ENCODE measurements around the gene AARS2.

The AARS2 gene

DNA sequence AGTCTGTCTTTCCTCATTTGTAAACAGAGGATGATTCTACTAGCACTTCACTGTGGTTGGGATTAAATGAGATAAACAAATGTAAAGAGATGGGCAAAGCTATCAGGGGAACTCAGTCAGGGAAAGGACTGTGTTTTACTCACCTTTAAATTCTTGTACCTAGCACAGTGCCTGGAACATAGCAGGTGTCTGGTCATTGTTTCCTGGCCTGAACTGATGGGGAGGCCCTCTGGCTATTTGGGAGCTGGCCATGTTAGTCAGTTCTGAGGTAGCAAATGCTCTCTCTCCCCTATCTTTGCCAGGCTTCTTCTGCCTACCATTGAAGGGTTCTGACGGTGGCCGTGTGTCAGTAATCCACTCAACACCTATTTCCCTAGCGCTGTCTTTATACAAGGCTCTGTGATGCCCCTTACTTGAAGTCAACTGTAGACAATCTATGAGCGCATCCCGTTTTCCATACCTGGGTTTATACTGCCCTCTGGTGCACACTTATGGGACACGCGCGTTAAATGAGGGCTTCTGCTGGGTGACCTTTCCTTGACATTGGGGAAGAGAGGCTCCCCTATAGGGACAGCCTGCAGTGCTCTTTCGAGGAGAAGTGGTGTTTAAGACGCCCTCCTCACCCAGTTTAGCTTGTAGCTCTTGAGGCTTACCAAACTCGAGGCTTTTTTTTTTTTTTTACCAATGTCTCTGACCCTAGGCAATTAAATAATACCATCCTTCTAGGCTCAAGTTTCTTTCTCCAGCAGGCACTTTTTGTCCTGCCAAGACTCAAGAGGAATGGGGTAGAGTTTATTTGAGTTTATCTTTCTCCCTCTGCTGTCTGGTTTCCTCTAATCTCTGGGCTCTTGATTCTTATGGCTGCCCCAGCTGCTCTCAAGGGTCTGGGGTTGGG is 25.3 kb upstream of the AARS2 start:
- H3K23ac ChIP-seq (ENCODE audit: low read depth, low read length, poor library complexity) = no peak overlapping the region
- no peak overlapping the region for H2BK5ac ChIP-seq (ENCODE audit: low read length)
- no peak overlapping the region for H3K4me3 ChIP-seq (ENCODE audit: low read length in 2 of 2)
- H2AK5ac ChIP-seq (ENCODE audit: low read depth, low read length) = no peak overlapping the region
- peak overlapping the region; percentile 4 for H2AFZ ChIP-seq (ENCODE audit: low read length)
- H3K36me3 ChIP-seq (replicated peaks in 1 of 2; ENCODE audit: control insufficient read depth in 2 of 2, insufficient read depth in 2 of 2, low read length in 2 of 2) = no peaks in the 10 kb centered on the region
- peaks cover 0 to 37% (median 5%) of the 10 kb centered on the region in 3 experiments for H3K27me3 ChIP-seq (ENCODE audit: control insufficient read depth in 3 of 3, insufficient read depth in 3 of 3, low read depth in 1 of 3, low read length in 3 of 3)
- H2BK12ac ChIP-seq (ENCODE audit: low read length) = no peak overlapping the region
- H3K14ac ChIP-seq (ENCODE audit: low read length) = no peak overlapping the region
- no peak overlapping the region for H3K4me2 ChIP-seq (ENCODE audit: insufficient read depth, low read length, poor library complexity, severe bottlenecking)
- no peaks in the 10 kb centered on the region for H3K79me1 ChIP-seq (ENCODE audit: low read depth, low read length)
- peaks cover 0 to 25% of the 10 kb centered on the region in 2 donors for H3K4me1 ChIP-seq (ENCODE audit: control insufficient read depth in 2 of 2, insufficient read depth in 1 of 2, low read depth in 1 of 2, low read length in 2 of 2)
- H3K27ac ChIP-seq (replicated peaks; ENCODE audit: low read length) = no peak overlapping the region
- no peak overlapping the region for H3K9ac ChIP-seq (ENCODE audit: low read depth, low read length, poor library complexity)
- H3K4ac ChIP-seq (ENCODE audit: low read length) = no peak overlapping the region
- no peak overlapping the region for H4K91ac ChIP-seq (ENCODE audit: low read depth, low read length, poor library complexity)
- no peak overlapping the region for H2BK120ac ChIP-seq (ENCODE audit: low read depth, low read length)
- DNase-seq (ENCODE audit: low spot score) = peak; percentile 72
- H3K9me3 ChIP-seq (replicated peaks in 1 of 2; ENCODE audit: control insufficient read depth in 2 of 2, insufficient read depth in 1 of 2, low read depth in 1 of 2, low read length in 2 of 2) = peaks cover 0 to 2% of the 10 kb centered on the region in 2 donors
- no peak overlapping the region for H3K18ac ChIP-seq (ENCODE audit: low read length)
- H2BK15ac ChIP-seq (ENCODE audit: low read length) = peak overlapping the region; percentile 42
- WGBS, 2 donors (ENCODE audit: extremely low coverage in 2 of 2, insufficient read length in 2 of 2, insufficient replicate concordance in 1 of 2) = no CpG with 5 or more reads among the region's 11 CpGs
- no peak overlapping the region for H4K8ac ChIP-seq (ENCODE audit: low read depth, low read length)

GRCh38 chr6:44335631-44336030 is 22.5 kb upstream of the AARS2 start:
- Histone ChIP-seq H3K18ac (ENCODE audit: low read length) (no peak overlapping the region), H2BK120ac (ENCODE audit: low read depth, low read length) (no peak overlapping the region), H2BK15ac (ENCODE audit: low read length) (no peak overlapping the region), H2BK5ac (ENCODE audit: low read length) (no peak overlapping the region), H2BK12ac (ENCODE audit: low read length) (no peak overlapping the region), H3K14ac (ENCODE audit: low read length) (no peak overlapping the region), H3K9me3 (replicated peaks in 1 of 2; ENCODE audit: control insufficient read depth in 2 of 2, insufficient read depth in 1 of 2, low read depth in 1 of 2, low read length in 2 of 2) (no peaks in the 10 kb centered on the region), H2AK5ac (ENCODE audit: low read depth, low read length) (no peak overlapping the region), H3K36me3 (replicated peaks in 1 of 2; ENCODE audit: control insufficient read depth in 2 of 2, insufficient read depth in 2 of 2, low read length in 2 of 2) (no peaks in the 10 kb centered on the region), H3K79me1 (ENCODE audit: low read depth, low read length) (no peaks in the 10 kb centered on the region), H3K4me1 (ENCODE audit: control insufficient read depth in 2 of 2, insufficient read depth in 1 of 2, low read depth in 1 of 2, low read length in 2 of 2) (peaks cover 0 to 11% of the 10 kb centered on the region in 2 donors), H3K27ac (replicated peaks; ENCODE audit: low read length) (no peak overlapping the region), H3K27me3 (ENCODE audit: control insufficient read depth in 3 of 3, insufficient read depth in 3 of 3, low read depth in 1 of 3, low read length in 3 of 3) (peaks cover 0 to 29% (median 0%) of the 10 kb centered on the region in 3 experiments), H3K4me2 (ENCODE audit: insufficient read depth, low read length, poor library complexity, severe bottlenecking) (no peak overlapping the region), H2AFZ (ENCODE audit: low read length) (no peak overlapping the region), H3K4ac (ENCODE audit: low read length) (no peak overlapping the region), H3K23ac (ENCODE audit: low read depth, low read length, poor library complexity) (no peak overlapping the region), H3K9ac (ENCODE audit: low read depth, low read length, poor library complexity) (no peak overlapping the region), H4K91ac (ENCODE audit: low read depth, low read length, poor library complexity) (no peak overlapping the region), H4K8ac (ENCODE audit: low read depth, low read length) (no peak overlapping the region), H3K4me3 (ENCODE audit: low read length in 2 of 2) (no peak overlapping the region)
- no CpG with 5 or more reads among the region's 1 CpG for WGBS, 2 donors (ENCODE audit: extremely low coverage in 2 of 2, insufficient read length in 2 of 2, insufficient replicate concordance in 1 of 2)
- DNase-seq (ENCODE audit: low spot score) = no peak

DNA sequence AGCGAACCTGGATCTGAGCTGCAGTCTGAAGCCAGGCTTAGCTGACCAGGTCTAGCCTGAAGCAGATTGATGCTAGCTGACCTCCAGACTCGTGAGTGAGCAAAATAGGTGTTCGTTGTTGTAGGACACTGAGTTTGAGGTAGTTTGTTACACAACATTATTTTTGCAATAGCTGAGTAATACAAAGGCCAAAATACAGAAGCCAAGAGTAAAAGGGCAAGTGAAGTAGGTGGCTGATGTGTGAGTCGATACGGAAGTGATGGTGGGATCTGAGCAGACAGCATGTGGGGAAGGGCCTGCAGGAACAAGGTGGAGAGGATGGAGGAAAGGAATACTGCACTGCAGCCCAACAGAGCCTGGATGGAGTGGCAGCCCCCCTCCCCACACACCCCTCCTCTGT is 20.8 kb upstream of the AARS2 start:
- H2BK120ac ChIP-seq (ENCODE audit: low read depth, low read length) = no peak overlapping the region
- H3K23ac ChIP-seq (ENCODE audit: low read depth, low read length, poor library complexity) = no peak overlapping the region
- no peak overlapping the region for H2BK12ac ChIP-seq (ENCODE audit: low read length)
- no peak overlapping the region for H2BK5ac ChIP-seq (ENCODE audit: low read length)
- no peak overlapping the region for H4K8ac ChIP-seq (ENCODE audit: low read depth, low read length)
- H2AK5ac ChIP-seq (ENCODE audit: low read depth, low read length) = no peak overlapping the region
- no peaks in the 10 kb centered on the region for H3K9me3 ChIP-seq (replicated peaks in 1 of 2; ENCODE audit: control insufficient read depth in 2 of 2, insufficient read depth in 1 of 2, low read depth in 1 of 2, low read length in 2 of 2)
- H3K4me3 ChIP-seq (ENCODE audit: low read length in 2 of 2) = no peak overlapping the region
- no peak overlapping the region for H3K9ac ChIP-seq (ENCODE audit: low read depth, low read length, poor library complexity)
- no peak overlapping the region for H3K27ac ChIP-seq (replicated peaks; ENCODE audit: low read length)
- H3K4ac ChIP-seq (ENCODE audit: low read length) = no peak overlapping the region
- peaks cover 2 to 11% of the 10 kb centered on the region in 2 donors for H3K4me1 ChIP-seq (ENCODE audit: control insufficient read depth in 2 of 2, insufficient read depth in 1 of 2, low read depth in 1 of 2, low read length in 2 of 2)
- H3K18ac ChIP-seq (ENCODE audit: low read length) = no peak overlapping the region
- H2AFZ ChIP-seq (ENCODE audit: low read length) = no peak overlapping the region
- no peak overlapping the region for H3K14ac ChIP-seq (ENCODE audit: low read length)
- H2BK15ac ChIP-seq (ENCODE audit: low read length) = no peak overlapping the region
- no peaks in the 10 kb centered on the region for H3K79me1 ChIP-seq (ENCODE audit: low read depth, low read length)
- H4K91ac ChIP-seq (ENCODE audit: low read depth, low read length, poor library complexity) = no peak overlapping the region
- no CpG with 5 or more reads among the region's 5 CpGs for WGBS, 2 donors (ENCODE audit: extremely low coverage in 2 of 2, insufficient read length in 2 of 2, insufficient replicate concordance in 1 of 2)
- H3K36me3 ChIP-seq (replicated peaks in 1 of 2; ENCODE audit: control insufficient read depth in 2 of 2, insufficient read depth in 2 of 2, low read length in 2 of 2) = no peaks in the 10 kb centered on the region
- DNase-seq (ENCODE audit: low spot score) = no peak
- no peak overlapping the region for H3K4me2 ChIP-seq (ENCODE audit: insufficient read depth, low read length, poor library complexity, severe bottlenecking)
- peaks cover 0 to 31% (median 0%) of the 10 kb centered on the region in 3 experiments for H3K27me3 ChIP-seq (ENCODE audit: control insufficient read depth in 3 of 3, insufficient read depth in 3 of 3, low read depth in 1 of 3, low read length in 3 of 3)

DNA sequence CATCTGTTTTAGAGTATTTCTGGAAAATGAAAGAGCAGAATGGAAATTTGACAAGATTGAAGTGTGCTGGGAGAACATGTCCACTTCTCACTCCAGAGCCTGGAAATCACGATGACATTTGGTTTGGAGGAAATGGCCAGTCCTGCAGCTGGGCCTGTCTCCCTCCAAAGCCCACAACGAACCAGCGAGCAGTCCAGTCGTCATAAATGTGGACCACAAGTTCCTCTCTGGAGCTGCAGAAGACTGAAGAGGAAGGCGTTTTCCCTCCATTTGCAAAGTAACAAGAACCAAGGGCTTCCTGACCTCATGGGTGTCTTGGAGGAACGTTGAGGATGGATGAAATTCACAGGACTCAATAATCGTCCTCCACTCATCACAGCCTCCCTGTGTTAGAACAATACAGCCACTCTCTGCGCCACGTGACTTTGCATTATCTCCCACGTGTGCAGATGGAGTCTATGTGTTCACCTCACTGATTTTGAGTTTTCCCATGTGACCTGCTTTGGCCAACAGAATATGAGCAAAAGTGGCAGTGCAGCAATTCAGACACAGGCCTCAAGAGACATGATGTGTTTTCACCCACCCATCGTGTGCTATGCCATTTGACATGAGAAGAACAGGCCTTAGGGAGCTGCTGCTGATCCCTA is 20.2 kb upstream of the AARS2 start:
- H3K18ac ChIP-seq (ENCODE audit: low read length) = no peak overlapping the region
- H3K27me3 ChIP-seq (ENCODE audit: control insufficient read depth in 3 of 3, insufficient read depth in 3 of 3, low read depth in 1 of 3, low read length in 3 of 3) = peaks cover 0 to 32% (median 0%) of the 10 kb centered on the region in 3 experiments
- no peak overlapping the region for H3K27ac ChIP-seq (replicated peaks; ENCODE audit: low read length)
- H4K91ac ChIP-seq (ENCODE audit: low read depth, low read length, poor library complexity) = no peak overlapping the region
- no peak overlapping the region for H3K23ac ChIP-seq (ENCODE audit: low read depth, low read length, poor library complexity)
- H2AFZ ChIP-seq (ENCODE audit: low read length) = no peak overlapping the region
- H3K36me3 ChIP-seq (replicated peaks in 1 of 2; ENCODE audit: control insufficient read depth in 2 of 2, insufficient read depth in 2 of 2, low read length in 2 of 2) = no peaks in the 10 kb centered on the region
- peaks cover 2 to 10% of the 10 kb centered on the region in 2 donors for H3K4me1 ChIP-seq (ENCODE audit: control insufficient read depth in 2 of 2, insufficient read depth in 1 of 2, low read depth in 1 of 2, low read length in 2 of 2)
- no peak overlapping the region for H4K8ac ChIP-seq (ENCODE audit: low read depth, low read length)
- no peaks in the 10 kb centered on the region for H3K9me3 ChIP-seq (replicated peaks in 1 of 2; ENCODE audit: control insufficient read depth in 2 of 2, insufficient read depth in 1 of 2, low read depth in 1 of 2, low read length in 2 of 2)
- no peaks in the 10 kb centered on the region for H3K79me1 ChIP-seq (ENCODE audit: low read depth, low read length)
- H3K4me2 ChIP-seq (ENCODE audit: insufficient read depth, low read length, poor library complexity, severe bottlenecking) = no peak overlapping the region
- no peak overlapping the region for H3K9ac ChIP-seq (ENCODE audit: low read depth, low read length, poor library complexity)
- no peak overlapping the region for H2BK5ac ChIP-seq (ENCODE audit: low read length)
- H2AK5ac ChIP-seq (ENCODE audit: low read depth, low read length) = no peak overlapping the region
- no CpG with 5 or more reads among the region's 11 CpGs for WGBS, 2 donors (ENCODE audit: extremely low coverage in 2 of 2, insufficient read length in 2 of 2, insufficient replicate concordance in 1 of 2)
- H3K14ac ChIP-seq (ENCODE audit: low read length) = no peak overlapping the region
- no peak overlapping the region for H2BK15ac ChIP-seq (ENCODE audit: low read length)
- DNase-seq (ENCODE audit: low spot score) = no peak
- no peak overlapping the region for H2BK120ac ChIP-seq (ENCODE audit: low read depth, low read length)
- no peak overlapping the region for H3K4me3 ChIP-seq (ENCODE audit: low read length in 2 of 2)
- no peak overlapping the region for H2BK12ac ChIP-seq (ENCODE audit: low read length)
- no peak overlapping the region for H3K4ac ChIP-seq (ENCODE audit: low read length)

All from neuronal stem cell (in vitro differentiated cells).